ACHN (cell line): ENCODE measurements around the gene KLHL40.

Experiments used
- DNase-seq: peaks from one replicate; pipeline ENCODE4 v3.0.0-alpha.2; 2015
- in situ Hi-C: cut with HindIII; loops from 2 replicates; pipeline ENCODE4 v1.10.0; 2017; ENCODE audit warnings: low sequenced_read_pairs, low pct_ligation_motif_present, low pct_unique_long_range_greater_than_20kb

KLHL40 gene

GRCh38 chr3:42685891-42686820 lies 819 bp downstream of the KLHL40 start:
- no peak for DNase-seq
- in situ Hi-C loops, result no loop called here

GRCh38 chr3:42686832-42687650 lies 1.7 kb downstream of the KLHL40 start:
- DNase-seq, result no peak
- in situ Hi-C loops, result no loop called here

GRCh38 chr3:42688016-42688415 lies 2.7 kb downstream of the KLHL40 start:
- DNase-seq, result no peak
- in situ Hi-C loops, result no loop called here

GRCh38 chr3:42688487-42689420 lies 3.4 kb downstream of the KLHL40 start:
- in situ Hi-C loops, result no loop called here
- DNase-seq, result no peak

- in situ Hi-C loops, result no loop called here
- no peak for DNase-seq
Observed at GRCh38 chr3:42689421-42690014, 4.2 kb downstream of the KLHL40 start.

- in situ Hi-C loops, result no loop called here
- DNase-seq, result no peak
Observed at GRCh38 chr3:42690191-42690590, 4.9 kb downstream of the KLHL40 start.

GRCh38 chr3:42690766-42691680 lies 5.7 kb downstream of the KLHL40 start:
- no peak for DNase-seq
- in situ Hi-C loops, result no loop called here

- in situ Hi-C loops, result no loop called here
Observed at GRCh38 chr3:42691816-42692666, 6.7 kb downstream of the KLHL40 start.

GRCh38 chr3:42692667-42693529 lies 7.6 kb downstream of the KLHL40 start:
- in situ Hi-C loops, result no loop called here
- DNase-seq, result no peak

More at GRCh38 chr3:42691816-42692666, 6.7 kb downstream of the KLHL40 start:
- DNase-seq, result no peak

- in situ Hi-C loops, result no loop called here
- no peak for DNase-seq
Observed at GRCh38 chr3:42693530-42693930, 8.2 kb downstream of the KLHL40 start.

GRCh38 chr3:42694366-42694765 lies 9.0 kb downstream of the KLHL40 start:
- in situ Hi-C loops, result no loop called here
- no peak for DNase-seq

GRCh38 chr3:42696356-42697288 lies 11.3 kb downstream of the KLHL40 start:
- DNase-seq, result no peak
- in situ Hi-C loops, result no loop called here

- in situ Hi-C loops, result no loop called here
- DNase-seq, result no peak
Observed at GRCh38 chr3:42697289-42698051, 12.1 kb downstream of the KLHL40 start.
